Ishikawa (cell line): ENCODE results near the gene MTAP.

Experiments
- CEBPB ChIP-seq: IDR thresholded peaks from 2 replicates; pipeline ENCODE4 v1.6.1; 2012
- CREB1 ChIP-seq: IDR thresholded peaks from 2 replicates; pipeline ENCODE4 v1.6.1; 2012; ENCODE audit warnings: low read depth
- EGR1 ChIP-seq: IDR thresholded peaks from 2 replicates; pipeline ENCODE4 v1.6.1; 2012
- EP300 ChIP-seq: IDR thresholded peaks from 2 replicates; pipeline ENCODE4 v1.6.1; 2012; ENCODE audit warnings: borderline replicate concordance
- FOXM1 ChIP-seq: IDR thresholded peaks from 2 replicates; pipeline ENCODE4 v1.6.1; 2012; ENCODE audit warnings: low read depth, borderline replicate concordance
- MAX ChIP-seq: IDR thresholded peaks from 2 replicates; pipeline ENCODE4 v1.6.1; 2012
- NFIC ChIP-seq: IDR thresholded peaks from 2 replicates; pipeline ENCODE4 v1.6.1; 2012
- RAD21 ChIP-seq: IDR thresholded peaks from 2 replicates; pipeline ENCODE4 v1.6.1; 2012; ENCODE audit warnings: low read depth
- REST ChIP-seq: IDR thresholded peaks from 2 replicates; pipeline ENCODE4 v1.6.1; 2012; ENCODE audit warnings: low read depth, mild to moderate bottlenecking
- TAF1 ChIP-seq: IDR thresholded peaks from 2 replicates; pipeline ENCODE4 v1.6.1; 2012; ENCODE audit warnings: low read depth, mild to moderate bottlenecking
- TCF12 ChIP-seq: IDR thresholded peaks from 2 replicates; pipeline ENCODE4 v1.6.1; 2012; ENCODE audit warnings: low read depth
- TEAD4 ChIP-seq: IDR thresholded peaks from 2 replicates; pipeline ENCODE4 v1.6.1; 2012
- USF1 ChIP-seq: IDR thresholded peaks from 2 replicates; pipeline ENCODE4 v1.6.1; 2012
- YY1 ChIP-seq: IDR thresholded peaks from 2 replicates; pipeline ENCODE4 v1.6.1; 2012; ENCODE audit warnings: low read depth
- ZBTB7A ChIP-seq: IDR thresholded peaks from 2 replicates; pipeline ENCODE4 v1.6.1; 2012; ENCODE audit warnings: low read depth

MTAP gene

GRCh38 chr9:21967702-21968101 lies 165.3 kb downstream of the MTAP start:
- no peak for TF ChIP-seq EP300
- no peak for TF ChIP-seq RAD21
- no peak for TF ChIP-seq CREB1

GRCh38 chr9:21968331-21969010 lies 166.0 kb downstream of the MTAP start:
- TF ChIP-seq MAX (no peak), CREB1 (no peak), TCF12 (no peak), TEAD4 (no peak), YY1 (no peak), EGR1 (no peak), REST (no peak), NFIC (no peak), FOXM1 (no peak), ZBTB7A (no peak), EP300 (no peak), TAF1 (no peak)

- TF ChIP-seq TAF1 (no peak), MAX (no peak), ZBTB7A (no peak), EP300 (no peak), USF1 (no peak)
These were observed 166.8 kb downstream of the MTAP start for GRCh38 chr9:21969011-21969940.

GRCh38 chr9:21969951-21970799 lies 167.7 kb downstream of the MTAP start:
- TF ChIP-seq TCF12 = no peak
- no peak for TF ChIP-seq EGR1
- TF ChIP-seq CEBPB = no peak
- no peak for TF ChIP-seq MAX
- no peak for TF ChIP-seq EP300
- no peak for TF ChIP-seq CREB1
- no peak for TF ChIP-seq USF1

GRCh38 chr9:21970800-21971640 lies 168.6 kb downstream of the MTAP start:
- no peak for TF ChIP-seq CREB1
- TF ChIP-seq EGR1 = no peak
- no peak for TF ChIP-seq MAX
- no peak for TF ChIP-seq RAD21
- TF ChIP-seq EP300 = no peak
- no peak for TF ChIP-seq CEBPB
- no peak for TF ChIP-seq TCF12
- no peak for TF ChIP-seq USF1
- TF ChIP-seq ZBTB7A = no peak
- TF ChIP-seq FOXM1 = no peak
- no peak for TF ChIP-seq NFIC
- no peak for TF ChIP-seq TAF1
- TF ChIP-seq TEAD4 = no peak
